IgD-negative memory B cell (primary cell): ENCODE data around the gene AMBRA1. TPM values are rescaled to one million over a fixed set of nuclear protein-coding genes. Genes with fewer than 3 reads are reported as not detected.

Source experiments
- H3K27ac Mint-ChIP-seq, 3 donors: one replicate each; pipeline ENCODE4 v1.8.0; 2020 to 2022; ENCODE audit warnings: mild to moderate bottlenecking in 3 of 3, mixed read lengths in 3 of 3, moderate library complexity in 1 of 3
- H3K27me3 Mint-ChIP-seq: one replicate; pipeline ENCODE4 v1.8.0; 2021; ENCODE audit warnings: mixed read lengths
- H3K36me3 Mint-ChIP-seq: one replicate; pipeline ENCODE4 v1.8.0; 2020; ENCODE audit warnings: mild to moderate bottlenecking, mixed read lengths
- H3K4me1 Mint-ChIP-seq, 3 donors: one replicate each; pipeline ENCODE4 v1.8.0; 2020 to 2022; ENCODE audit warnings: mixed read lengths in 3 of 3, mild to moderate bottlenecking in 1 of 3
- H3K4me3 Mint-ChIP-seq, 4 donors: one replicate each; pipeline ENCODE4 v1.8.0; 2020 to 2022; ENCODE audit warnings: mild to moderate bottlenecking in 4 of 4, mixed read lengths in 4 of 4, moderate library complexity in 3 of 4
- H3K9me3 Mint-ChIP-seq, 3 donors: one replicate each; pipeline ENCODE4 v1.8.0; 2020 to 2021; ENCODE audit warnings: mixed read lengths in 3 of 3, mild to moderate bottlenecking in 1 of 3
- polyA plus RNA-seq: library from polyadenylated mRNA; unstranded; fragments of 300-500 nt; fragmentation: Illumina TruSeq; gene quantifications from one replicate; pipeline ENCODE4 v1.2.3, GENCODE V29; 2021

AMBRA1 gene
- polyA plus RNA-seq, 1 donor from 2014 or later: 9.1 TPM

DNA sequence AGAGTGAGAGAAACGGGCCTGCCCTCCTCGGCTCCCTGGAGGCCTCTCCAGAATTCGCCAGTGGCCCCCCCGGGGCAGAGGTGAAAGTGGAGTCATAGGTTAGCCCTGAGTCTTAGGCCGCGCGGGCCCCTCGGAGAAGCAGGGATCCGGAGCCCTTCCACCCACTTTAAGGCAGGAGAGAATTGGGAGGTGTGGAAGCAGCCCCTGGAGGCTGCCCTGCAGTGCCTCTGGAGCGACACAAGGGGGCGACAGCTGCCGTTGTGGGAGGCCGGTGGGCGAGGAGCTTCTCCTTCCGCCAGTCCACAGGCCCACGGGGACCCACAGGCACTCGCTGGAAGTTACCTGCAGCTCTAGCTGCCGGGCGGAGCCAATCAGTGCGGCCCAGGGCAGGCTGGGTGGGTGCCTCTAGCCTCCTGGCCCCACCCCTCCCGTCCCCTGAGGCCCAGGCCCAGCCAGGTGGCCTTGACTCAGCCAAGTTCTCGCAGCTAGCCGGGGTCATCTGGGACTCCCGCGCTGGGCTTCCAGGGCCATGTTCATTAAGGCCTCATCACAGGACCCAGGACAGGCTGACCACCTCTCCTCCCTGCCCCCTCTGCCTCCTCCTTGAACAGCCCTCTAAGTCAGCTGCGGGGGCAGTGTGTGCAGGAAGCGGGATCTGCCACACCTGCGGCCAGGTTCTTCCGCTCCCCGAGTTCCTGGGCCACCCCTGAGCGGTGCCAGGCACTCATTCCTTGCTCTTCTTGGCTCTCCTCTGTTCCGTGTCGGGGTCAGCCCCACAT is 241.6 kb downstream of the AMBRA1 start:
- Mint-ChIP-seq H3K9me3 (no peaks in the 10 kb centered on the region), H3K27ac (peak overlapping the region in 1 of 3 donors; percentile 57), H3K27me3 (no peaks in the 10 kb centered on the region), H3K4me1 (peaks cover 21 to 24% (median 22%) of the 10 kb centered on the region in 3 donors), H3K36me3 (no peaks in the 10 kb centered on the region), H3K4me3 (peak overlapping the region in 2 of 4 donors; percentile 41 to 73)

DNA sequence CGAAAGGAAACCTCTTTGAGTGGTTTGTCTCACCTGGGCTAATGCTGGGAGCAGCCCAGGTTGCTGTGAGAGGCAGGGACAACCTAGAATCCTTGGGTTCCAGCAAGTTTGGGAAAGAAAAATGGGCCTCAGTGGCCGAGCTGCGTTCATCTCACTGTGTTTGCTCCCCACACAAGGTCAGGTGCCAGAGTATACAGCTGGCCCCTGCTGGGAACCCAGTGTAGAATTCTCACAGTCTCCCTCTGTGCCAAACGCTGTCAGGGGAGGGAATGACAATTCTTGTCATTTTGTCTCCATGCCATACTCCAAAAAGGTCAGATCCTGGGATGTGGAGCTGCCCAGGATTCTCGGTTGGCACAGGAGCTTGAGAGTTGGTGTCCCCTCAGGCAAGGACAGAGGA is 242.2 kb downstream of the AMBRA1 start:
- H3K9me3 Mint-ChIP-seq: no peaks in the 10 kb centered on the region
- no peak overlapping the region for H3K4me3 Mint-ChIP-seq
- H3K4me1 Mint-ChIP-seq: peaks cover 22 to 26% (median 26%) of the 10 kb centered on the region in 3 donors
- peak overlapping the region in 1 of 3 donors; percentile 57 for H3K27ac Mint-ChIP-seq
- no peaks in the 10 kb centered on the region for H3K27me3 Mint-ChIP-seq
- H3K36me3 Mint-ChIP-seq: no peaks in the 10 kb centered on the region

DNA sequence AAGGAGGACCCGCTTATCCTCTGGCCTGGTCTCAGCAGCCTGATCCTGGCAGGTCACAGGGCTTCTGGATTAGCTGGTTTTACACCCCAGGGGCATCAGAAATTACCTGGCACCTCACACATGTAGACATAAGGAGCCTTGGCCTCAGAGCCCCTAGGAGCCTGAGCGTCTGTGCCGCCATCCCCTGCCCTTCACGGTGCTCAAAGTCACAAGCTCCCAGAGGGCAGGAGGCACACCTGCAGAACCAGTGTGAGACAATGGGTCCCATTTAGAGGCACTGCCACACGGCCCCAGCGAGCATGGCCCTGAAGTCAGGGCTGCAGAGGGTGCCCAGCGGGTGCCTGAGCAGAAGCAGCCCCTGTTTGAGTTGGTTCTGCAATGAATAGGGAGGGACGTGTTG is 242.7 kb downstream of the AMBRA1 start:
- Mint-ChIP-seq H3K27ac (peak overlapping the region; percentile 13 to 68 (median 57)), H3K4me3 (peak overlapping the region in 1 of 4 donors; percentile 59), H3K9me3 (no peaks in the 10 kb centered on the region), H3K4me1 (peaks cover 24 to 31% (median 30%) of the 10 kb centered on the region in 3 donors), H3K27me3 (no peaks in the 10 kb centered on the region), H3K36me3 (no peaks in the 10 kb centered on the region)

DNA sequence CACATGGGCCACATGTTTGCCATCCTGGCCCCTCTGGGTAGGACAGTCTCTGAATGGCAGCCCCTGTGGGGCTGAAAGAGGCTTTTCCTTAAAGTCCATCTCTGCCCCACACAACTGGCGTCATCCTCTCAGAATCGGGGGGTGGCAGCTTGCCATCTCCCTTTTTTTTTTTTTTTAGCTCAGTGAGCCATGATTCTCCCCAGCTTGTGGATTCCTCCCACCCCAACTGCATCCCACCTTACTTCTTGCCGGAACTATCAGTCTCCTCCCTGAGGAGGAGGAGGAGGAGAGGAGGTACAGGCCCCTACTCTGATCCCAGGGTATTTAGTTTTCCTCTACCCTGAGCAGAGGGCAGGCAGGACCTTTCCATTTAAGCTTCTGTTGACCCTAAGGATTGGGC is 243.1 kb downstream of the AMBRA1 start:
- Mint-ChIP-seq H3K27ac (peak overlapping the region in 1 of 3 donors; percentile 68), H3K36me3 (no peaks in the 10 kb centered on the region), H3K27me3 (no peaks in the 10 kb centered on the region), H3K4me1 (peaks cover 24 to 35% (median 34%) of the 10 kb centered on the region in 3 donors), H3K4me3 (peak overlapping the region in 1 of 4 donors; percentile 34), H3K9me3 (no peaks in the 10 kb centered on the region)

DNA sequence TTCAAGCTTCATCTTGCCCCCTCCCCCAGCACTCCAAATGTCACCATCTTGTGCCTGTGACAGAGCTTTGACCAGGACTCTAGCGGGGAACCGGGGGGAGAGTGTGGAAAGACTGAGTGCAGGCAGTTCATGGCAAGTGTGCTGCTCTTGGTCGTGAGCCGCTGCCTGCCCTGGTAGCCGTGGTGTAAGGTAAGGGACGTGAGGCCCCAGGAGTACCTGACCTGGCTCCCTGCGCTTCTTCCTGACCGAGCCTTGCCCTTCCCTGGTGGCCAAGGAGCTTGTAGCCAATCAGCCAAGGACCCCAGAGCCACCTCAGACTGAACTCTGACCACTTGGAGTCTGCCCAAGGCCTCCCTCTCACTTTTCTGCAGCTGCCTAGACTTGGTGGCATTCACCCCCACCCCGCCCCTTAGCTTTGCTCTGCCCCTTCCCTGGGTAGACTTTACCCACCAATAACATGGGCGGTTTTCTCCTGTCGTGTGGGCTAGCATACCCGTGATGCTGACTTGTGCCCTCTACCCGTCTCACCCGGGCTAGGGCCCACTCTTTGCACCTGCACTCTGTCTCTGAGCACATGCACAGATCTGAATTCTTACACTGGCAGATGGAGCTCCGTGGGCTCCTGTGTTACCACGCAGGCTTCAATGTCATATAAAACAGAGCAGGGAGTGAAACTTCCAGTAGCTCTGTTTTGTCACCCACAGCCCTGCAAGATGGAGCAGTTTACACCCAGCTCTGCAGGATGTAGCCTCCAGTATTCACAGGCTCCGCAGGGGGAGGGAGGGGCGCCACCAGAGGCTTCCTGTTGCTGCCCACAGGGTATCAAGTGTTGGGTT is 245.0 kb downstream of the AMBRA1 start:
- peak overlapping the region; percentile 84 to 94 (median 90) for H3K4me3 Mint-ChIP-seq
- peaks cover 31 to 44% (median 38%) of the 10 kb centered on the region in 3 donors for H3K4me1 Mint-ChIP-seq
- no peaks in the 10 kb centered on the region for H3K36me3 Mint-ChIP-seq
- H3K27ac Mint-ChIP-seq: peak overlapping the region; percentile 38 to 81 (median 73)
- peaks cover 6% of the 10 kb centered on the region for H3K27me3 Mint-ChIP-seq
- no peaks in the 10 kb centered on the region for H3K9me3 Mint-ChIP-seq

DNA sequence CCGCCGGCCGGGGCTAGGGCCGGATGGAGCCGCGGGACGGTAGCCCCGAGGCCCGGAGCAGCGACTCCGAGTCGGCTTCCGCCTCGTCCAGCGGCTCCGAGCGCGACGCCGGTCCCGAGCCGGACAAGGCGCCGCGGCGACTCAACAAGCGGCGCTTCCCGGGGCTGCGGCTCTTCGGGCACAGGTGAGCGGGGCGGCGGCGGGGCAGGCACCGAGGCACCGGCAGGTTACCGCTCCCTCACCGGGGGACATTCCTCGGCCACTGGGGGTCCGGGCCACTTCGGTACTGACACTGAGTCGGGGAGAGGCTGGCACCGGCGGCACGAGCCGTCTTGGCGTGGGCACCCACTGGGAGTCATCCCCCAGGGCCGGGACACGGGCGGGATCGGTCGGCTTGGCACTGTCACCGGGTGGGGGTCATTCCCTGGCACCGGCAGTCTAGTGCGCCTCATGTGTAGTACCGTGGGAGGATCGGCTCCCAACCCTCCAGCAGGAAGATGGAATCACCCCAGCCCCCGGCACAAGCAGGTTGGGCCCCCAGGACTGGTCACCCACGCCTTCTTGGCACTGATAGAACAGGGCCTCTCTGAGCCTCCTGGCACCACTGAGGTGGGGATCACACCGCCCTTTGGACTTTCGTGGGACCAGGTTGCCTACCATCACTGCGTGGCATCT is 246.0 kb downstream of the AMBRA1 start:
- H3K27ac Mint-ChIP-seq: peak overlapping the region in 1 of 3 donors; percentile 81

DNA sequence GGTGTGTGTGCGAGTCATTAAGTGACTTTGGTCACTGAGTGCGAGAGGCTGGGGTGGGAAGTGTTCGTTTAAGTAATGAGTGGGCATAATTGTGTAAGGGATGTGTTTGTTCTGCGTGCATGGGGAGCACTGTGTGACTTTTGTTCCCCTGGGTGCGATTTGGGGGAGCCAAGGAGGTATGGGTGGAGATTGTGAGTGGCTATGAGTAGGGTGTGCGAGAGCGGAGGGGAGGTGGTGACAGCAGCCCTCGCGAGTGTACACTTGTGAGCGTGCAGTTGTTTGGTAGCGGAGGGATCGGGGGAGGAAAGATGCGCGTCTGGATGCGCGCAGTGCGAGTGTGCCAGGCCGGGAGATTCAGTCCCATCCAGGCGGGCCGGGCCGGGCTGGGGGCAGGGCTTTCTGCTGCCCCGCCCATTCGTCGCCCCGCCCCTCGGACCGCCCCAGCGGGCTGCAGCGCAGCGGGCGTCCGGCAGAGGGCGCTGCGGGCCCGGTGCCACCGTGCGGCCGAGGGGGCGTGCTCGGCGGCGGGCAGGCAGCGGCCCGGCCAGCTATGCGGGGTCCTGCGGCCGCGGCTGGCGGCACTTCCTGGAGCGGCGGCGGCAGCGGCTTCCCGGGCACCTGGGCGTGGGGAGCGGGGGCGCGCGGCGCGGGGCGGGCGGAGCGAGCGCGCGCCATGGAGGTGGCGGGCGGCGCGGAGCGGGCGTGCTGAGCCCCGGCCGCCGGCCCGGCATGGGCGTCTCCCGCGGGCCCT is 246.8 kb downstream of the AMBRA1 start, which contains the start of gene DGKZ:
TSS of gene DGKZ (plus strand) at position 578 of the 751 bp plus-strand sequence. CDS start 197 bp downstream, outside the sequence.
- H3K4me1 Mint-ChIP-seq: peaks cover 31 to 41% (median 33%) of the 10 kb centered on the region in 3 donors
- H3K4me3 Mint-ChIP-seq: peak within 1 kb of the TSS; percentile 84 to 94 (median 92)
- no peaks in the 10 kb centered on the region for H3K9me3 Mint-ChIP-seq
- H3K27me3 Mint-ChIP-seq: peaks cover 6% of the 10 kb centered on the region
- no peaks in the 10 kb centered on the region for H3K36me3 Mint-ChIP-seq
- H3K27ac Mint-ChIP-seq: peak within 1 kb of the TSS; percentile 65 to 86 (median 81)

More for the DNA sequence above, 246.0 kb downstream of the AMBRA1 start:
- Mint-ChIP-seq H3K9me3 (no peaks in the 10 kb centered on the region), H3K4me1 (peaks cover 31 to 44% (median 34%) of the 10 kb centered on the region in 3 donors), H3K27me3 (peaks cover 6% of the 10 kb centered on the region), H3K4me3 (peak overlapping the region; percentile 84 to 94 (median 90)), H3K36me3 (no peaks in the 10 kb centered on the region)

Other genes with a start within 250 kb of the AMBRA1 start
- 9.0 TPM for gene DGKZ, start 246.6 kb downstream of the AMBRA1 start, polyA plus RNA-seq
- gene MDK, start 212.4 kb downstream of the AMBRA1 start, polyA plus RNA-seq: 0.60 TPM
- 0.29 TPM for gene CHRM4, start 202.2 kb downstream of the AMBRA1 start, polyA plus RNA-seq
- gene HARBI1, start 23.2 kb upstream of the AMBRA1 start, polyA plus RNA-seq: 6.9 TPM
- gene ATG13, start 23.5 kb upstream of the AMBRA1 start, polyA plus RNA-seq: 55.7 TPM
- gene ARHGAP1, start 106.6 kb upstream of the AMBRA1 start, polyA plus RNA-seq: 42.6 TPM
- 12.4 TPM for gene ZNF408, start 107.0 kb upstream of the AMBRA1 start, polyA plus RNA-seq
- not detected for gene F2, start 125.2 kb upstream of the AMBRA1 start, polyA plus RNA-seq